ENCODE data around the gene DNAJC22. TPM values are rescaled to one million over a fixed set of nuclear protein-coding genes. Genes with fewer than 3 reads are reported as not detected.

The DNAJC22 gene
- not detected in 2 replicates for total RNA-seq

GRCh38 chr12:49346659-49347310 lies at the start of gene DNAJC22:
Gene DNAJC22 (plus strand): TSS chr12:49346888. CDS start chr12:49348873, 1,985 bp downstream.
- H3K36me3 Mint-ChIP-seq (ENCODE audit: low read depth): no peaks in the 10 kb centered on the region
- peaks cover 51% of the 10 kb centered on the region for H3K4me1 Mint-ChIP-seq

GRCh38 chr12:49297695-49298060 lies 49.0 kb upstream of the DNAJC22 start:
- no peak for DNase-seq
- H3K27ac Mint-ChIP-seq: no peak overlapping the region
- ChIA-PET CTCF (interaction anchor here (1.1 to 1.4 kb wide), 5 partner anchors 9 to 234 kb away, joined by 3 to 7 read pairs (median 4); partner anchors contain the start of gene SPATS2), POLR2A (interaction anchor here (0.6 to 1.2 kb wide), 5 partner anchors 25 to 393 kb away, joined by 3 to 6 read pairs (median 3); partner anchors contain the start of gene TROAP)
- no peak for TF ChIP-seq CTCF (IDR thresholded peaks at IDR 0.05)
- H3K4me1 Mint-ChIP-seq: peaks cover 26% of the 10 kb centered on the region
- H3K4me3 Mint-ChIP-seq: peak overlapping the region; percentile 52
- peaks cover 42% of the 10 kb centered on the region for H3K27me3 Mint-ChIP-seq
- H3K36me3 Mint-ChIP-seq (ENCODE audit: low read depth): no peaks in the 10 kb centered on the region
- no peaks in the 10 kb centered on the region for H3K9me3 Mint-ChIP-seq
- intact Hi-C loops (cut with micrococcal nuclease): no loop called here
- no peak for ATAC-seq (ENCODE audit: low read depth)

More at GRCh38 chr12:49346659-49347310, at the start of gene DNAJC22:
- DNase-seq (peak; percentile 38), ATAC-seq (ENCODE audit: low read depth) (no peak)
- POLR2A ChIA-PET: interaction anchor here (0.5 to 1.6 kb wide), 4 partner anchors 19 to 58 kb away, joined by 3 to 9 read pairs (median 4); partner anchors contain the start of gene SPATS2
- intact Hi-C loops (cut with micrococcal nuclease): loop anchor here (1.0 to 10.0 kb wide), 5 partner anchors 14 to 352 kb away; partner anchors contain the start of genes DDN, KMT2D, RHEBL1 and SPATS2
- Mint-ChIP-seq H3K27ac (no peak within 1 kb of the TSS), H3K9me3 (no peaks in the 10 kb centered on the region), H3K4me3 (peak within 1 kb of the TSS; percentile 79), H3K27me3 (peaks cover 46% of the 10 kb centered on the region)
- CTCF ChIA-PET: interaction anchor here (0.8 to 4.7 kb wide), 11 partner anchors 11 to 165 kb away, joined by 3 to 59 read pairs (median 8); partner anchors contain the start of genes C1QL4, PRPH, SPATS2 and TROAP
- no peak for TF ChIP-seq CTCF (IDR thresholded peaks at IDR 0.05)

GRCh38 chr12:49298160-49298559 lies 48.5 kb upstream of the DNAJC22 start:
- ChIA-PET POLR2A (no interaction called here), CTCF (interaction anchor here (1.0 to 2.0 kb wide), 3 partner anchors 9 to 234 kb away, joined by 3 to 6 read pairs (median 3); no protein-coding TSS in a partner anchor)
- TF ChIP-seq CTCF (IDR thresholded peaks at IDR 0.05): no peak
- intact Hi-C loops (cut with micrococcal nuclease): no loop called here
- DNase-seq (no peak), ATAC-seq (ENCODE audit: low read depth) (no peak)
- no peak overlapping the region for H3K4me3 Mint-ChIP-seq
- H3K4me1 Mint-ChIP-seq: peaks cover 26% of the 10 kb centered on the region
- peaks cover 46% of the 10 kb centered on the region for H3K27me3 Mint-ChIP-seq
- no peaks in the 10 kb centered on the region for H3K9me3 Mint-ChIP-seq
- H3K36me3 Mint-ChIP-seq (ENCODE audit: low read depth): no peaks in the 10 kb centered on the region
- no peak overlapping the region for H3K27ac Mint-ChIP-seq

- ChIA-PET CTCF (no interaction called here), POLR2A (no interaction called here)
- Mint-ChIP-seq H3K27me3 (peaks cover 41% of the 10 kb centered on the region), H3K27ac (no peak overlapping the region), H3K4me1 (peaks cover 15% of the 10 kb centered on the region), H3K4me3 (no peak overlapping the region), H3K9me3 (no peaks in the 10 kb centered on the region), H3K36me3 (ENCODE audit: low read depth) (no peaks in the 10 kb centered on the region)
- no peak for TF ChIP-seq CTCF (IDR thresholded peaks at IDR 0.05)
- intact Hi-C loops (cut with micrococcal nuclease): no loop called here
- DNase-seq: no peak
- no peak for ATAC-seq (ENCODE audit: low read depth)
These were observed 44.9 kb upstream of the DNAJC22 start for GRCh38 chr12:49301760-49302159.

GRCh38 chr12:49304161-49304560 lies 42.5 kb upstream of the DNAJC22 start:
- H3K4me3 Mint-ChIP-seq: no peak overlapping the region
- H3K36me3 Mint-ChIP-seq (ENCODE audit: low read depth): no peaks in the 10 kb centered on the region
- no peak for DNase-seq
- no peaks in the 10 kb centered on the region for H3K9me3 Mint-ChIP-seq
- no peak for TF ChIP-seq CTCF (IDR thresholded peaks at IDR 0.05)
- no peak for ATAC-seq (ENCODE audit: low read depth)
- intact Hi-C loops (cut with micrococcal nuclease): no loop called here
- H3K27ac Mint-ChIP-seq: no peak overlapping the region
- POLR2A ChIA-PET: interaction anchor here (0.6 kb wide), 1 partner anchor 13 kb away, joined by 5 read pairs; no protein-coding TSS in a partner anchor
- H3K4me1 Mint-ChIP-seq: no peaks in the 10 kb centered on the region
- H3K27me3 Mint-ChIP-seq: peaks cover 39% of the 10 kb centered on the region
- CTCF ChIA-PET: interaction anchor here (1.0 kb wide), 2 partner anchors 11 to 15 kb away, joined by 3 to 5 read pairs; no protein-coding TSS in a partner anchor
